IMR-90 (cell line): ENCODE results near the gene LRSAM1. TPM values are rescaled to one million over a fixed set of nuclear protein-coding genes. Genes with fewer than 3 reads are reported as not detected.
A peak's percentile ranks its signal among the peaks of the same experiment; 100 is the strongest.

ENCODE experiments used
- ATAC-seq: fragments of 200-7000 bp; cut with Tn5 transposase; 2 replicates; pipeline ENCODE4 v1.9.1; 2020; ENCODE audit warnings: low read depth, mild to moderate bottlenecking, moderate library complexity
- BruUV-seq: library from RNA; stranded (reverse); fragments of 400-500 nt; replicated peaks from 2 replicates; lab custom pipeline; 2021; lab: Mats Ljungman, UMichigan
- CTCF ChIA-PET: fragments of 300-600 bp; formaldehyde crosslinking; extraction: SDS; loops from one replicate; lab custom pipeline; 2021; ENCODE audit warnings: antibody characterized with exemption; lab: Yijun Ruan, JAX
- POLR2A ChIA-PET: fragments of 300-600 bp; sonication (Branson Sonifier 250); formaldehyde crosslinking; loops from one replicate; lab custom pipeline; 2022; ENCODE audit warnings: antibody characterized with exemption; ENCODE audit not compliant: unreplicated experiment; lab: Charles Lee
- DNase-seq: peaks from one replicate; pipeline ENCODE4 v3.0.0; 2013
- H2AFZ ChIP-seq: replicated peaks from 2 replicates; pipeline ENCODE3; 2013; ENCODE audit warnings: low read length, mild to moderate bottlenecking; ENCODE audit not compliant: poor library complexity
- H2AK5ac ChIP-seq: 2 replicates; pipeline ENCODE4 v1.6.1; 2013; ENCODE audit warnings: low read depth, low read length, inconsistent platforms
- H2AK9ac ChIP-seq: replicated peaks from 2 replicates; pipeline ENCODE3; 2013; ENCODE audit warnings: mild to moderate bottlenecking, low read depth, low read length, moderate library complexity; ENCODE audit not compliant: poor library complexity
- H2BK120ac ChIP-seq: 2 replicates; pipeline ENCODE4 v1.6.1; 2013; ENCODE audit warnings: low read depth, low read length, inconsistent platforms
- H2BK15ac ChIP-seq: 3 replicates; pipeline ENCODE4 v1.6.1; 2013; ENCODE audit warnings: low read depth, low read length, inconsistent platforms
- H2BK20ac ChIP-seq: 2 replicates; pipeline ENCODE4 v1.6.1; 2013; ENCODE audit warnings: low read depth, mild to moderate bottlenecking, inconsistent platforms, low read length, moderate library complexity
- H2BK5ac ChIP-seq: 2 replicates; pipeline ENCODE4 v1.6.1; 2013; ENCODE audit warnings: mild to moderate bottlenecking, low read depth, low read length, inconsistent platforms; ENCODE audit not compliant: poor library complexity, severe bottlenecking
- H3K14ac ChIP-seq: replicated peaks from 2 replicates; pipeline ENCODE4 v1.6.1; 2013; ENCODE audit warnings: low read depth, low read length, inconsistent platforms
- H3K18ac ChIP-seq: 2 replicates; pipeline ENCODE4 v1.6.1; 2013; ENCODE audit warnings: low read depth, low read length, control low read depth
- H3K23ac ChIP-seq: 2 replicates; pipeline ENCODE4 v1.6.1; 2013; ENCODE audit warnings: low read depth, low read length, inconsistent platforms
- H3K27ac ChIP-seq: 2 replicates; pipeline ENCODE4 v1.5.1; 2013; ENCODE audit warnings: mild to moderate bottlenecking, control low read depth, low read length; ENCODE audit not compliant: insufficient read depth
- H3K27me3 ChIP-seq: 2 replicates; pipeline ENCODE4 v1.6.1; 2013; ENCODE audit warnings: low read length; ENCODE audit not compliant: control insufficient read depth, insufficient read depth
- H3K36me3 ChIP-seq: 2 replicates; pipeline ENCODE4 v1.6.1; 2013; ENCODE audit warnings: low read length, mixed read lengths; ENCODE audit not compliant: control insufficient read depth, insufficient read depth
- H3K4ac ChIP-seq: 2 replicates; pipeline ENCODE4 v1.6.1; 2013; ENCODE audit warnings: low read depth, low read length, inconsistent platforms
- H3K4me1 ChIP-seq: 2 replicates; pipeline ENCODE4 v1.6.1; 2013; ENCODE audit warnings: low read length, mixed read lengths; ENCODE audit not compliant: control insufficient read depth, insufficient read depth
- H3K4me2 ChIP-seq: 2 replicates; pipeline ENCODE4 v1.6.1; 2013; ENCODE audit warnings: low read depth, mild to moderate bottlenecking, control low read depth, low read length, moderate library complexity
- H3K4me3 ChIP-seq: 2 replicates; pipeline ENCODE4 v1.5.1; 2013; ENCODE audit warnings: low read depth, mild to moderate bottlenecking, control low read depth, low read length, moderate library complexity; ENCODE audit not compliant: insufficient read depth
- H3K56ac ChIP-seq: 2 replicates; pipeline ENCODE4 v1.6.1; 2013; ENCODE audit warnings: low read length, inconsistent platforms; ENCODE audit not compliant: insufficient read depth; ENCODE audit errors: extremely low read depth
- H3K79me1 ChIP-seq, 2 experiments: 2 replicates each; pipeline ENCODE4 v1.6.1; 2013; ENCODE audit warnings: low read length in 2 of 2, inconsistent platforms in 1 of 2, low read depth in 1 of 2
- H3K9ac ChIP-seq: 2 replicates; pipeline ENCODE4 v1.6.1; 2013; ENCODE audit warnings: low read depth, low read length, control low read depth
- H3K9me1 ChIP-seq: 2 replicates; pipeline ENCODE4 v1.6.1; 2013; ENCODE audit warnings: low read length, inconsistent platforms; ENCODE audit not compliant: insufficient read depth
- H3K9me3 ChIP-seq: 2 replicates; pipeline ENCODE4 v1.6.1; 2013; ENCODE audit warnings: low read length; ENCODE audit not compliant: control insufficient read depth, insufficient read depth
- H4K20me1 ChIP-seq: 2 replicates; pipeline ENCODE4 v1.6.1; 2013; ENCODE audit warnings: low read length, inconsistent platforms; ENCODE audit not compliant: insufficient read depth
- H4K5ac ChIP-seq: 2 replicates; pipeline ENCODE4 v1.6.1; 2013; ENCODE audit warnings: mild to moderate bottlenecking, low read depth, low read length, control low read depth
- H4K8ac ChIP-seq, 2 experiments: 2 replicates each; pipeline ENCODE4 v1.6.1; 2013; ENCODE audit warnings: low read depth in 2 of 2, low read length in 2 of 2, control low read depth in 1 of 2, inconsistent platforms in 1 of 2
- H4K91ac ChIP-seq: 2 replicates; pipeline ENCODE4 v1.6.1; 2013; ENCODE audit warnings: low read depth, low read length, inconsistent platforms; ENCODE audit not compliant: insufficient read depth
- BHLHE40 ChIP-seq: fragments of 150-350 bp; IDR thresholded peaks from 2 replicates; pipeline ENCODE4 v1.6.1; 2016; ENCODE audit warnings: mild to moderate bottlenecking, low read depth, low read length
- MAFK ChIP-seq: IDR thresholded peaks from 2 replicates; pipeline ENCODE4 v1.6.1; 2012; ENCODE audit warnings: low read depth, low read length, improper control_type of control experiment
- NFE2L2 ChIP-seq: fragments of 150-350 bp; IDR thresholded peaks from 2 replicates; pipeline ENCODE4 v1.6.1; 2016; ENCODE audit warnings: low read depth, mild to moderate bottlenecking, low read length
- RCOR1 ChIP-seq: IDR thresholded peaks from 2 replicates; pipeline ENCODE4 v1.6.1; 2012; ENCODE audit warnings: mild to moderate bottlenecking, low read length, improper control_type of control experiment; ENCODE audit not compliant: insufficient replicate concordance
- SMC3 ChIP-seq: fragments of 150-350 bp; IDR thresholded peaks from 2 replicates; pipeline ENCODE4 v1.6.1; 2016; ENCODE audit warnings: low read depth, mild to moderate bottlenecking, antibody characterized with exemption, low read length, moderate library complexity
- WGBS, 2 experiments: methylation state at CpG; one replicate each; pipeline versions ENCODE4 v1.1.5 to v1.1.7; 2013; ENCODE audit warnings: missing lambda C conversion rate in 2 of 2; ENCODE audit not compliant: insufficient read length in 1 of 2; ENCODE audit errors: extremely low coverage in 2 of 2; 5-methylcytosine and 5-hydroxymethylcytosine counted together
- dilution Hi-C: fragments of 300-500 bp; cut with HindIII; formaldehyde crosslinking; loops from one replicate; pipeline ENCODE4 v1.14.3; 2018; ENCODE audit warnings: low sequenced_read_pairs; ENCODE audit not compliant: unreplicated experiment
- in situ Hi-C: fragments of 300-500 bp; cut with MboI; formaldehyde crosslinking; loops from 3 replicates; pipeline ENCODE4 v1.14.3; 2019; ENCODE audit warnings: low sequenced_read_pairs, inconsistent platforms, mixed read lengths
- intact Hi-C: fragments of 100-400 bp; cut with micrococcal nuclease; formaldehyde crosslinking; loops from 2 replicates; pipeline ENCODE4 v1.10.0; 2022
- polyA plus RNA-seq, 3 experiments: library from polyadenylated mRNA; depleted of rRNA; stranded (reverse); fragments of >200 nt; gene quantifications; 2 replicates each; pipeline ENCODE4 v1.2.3, GENCODE V29; 2012; ENCODE audit warnings: low replicate concordance in 1 of 3
- total RNA-seq: library from RNA; depleted of rRNA; stranded (reverse); fragments of >200 nt; gene quantifications from 2 replicates; pipeline ENCODE4 v1.2.3, GENCODE V29; 2012

LRSAM1 gene
- total and polyA plus RNA-seq, 2 of the 4 experiments (the other 2 are of a cell fraction), result 3.0 to 9.3 TPM

GRCh38 chr9:127450830-127451607 is at the start of gene LRSAM1, which contains the start of gene RPL12 (continued):
- 0 out of 2 replicates have a peak, but pooled peaks have one; percentile 3 for TF ChIP-seq SMC3

DNA sequence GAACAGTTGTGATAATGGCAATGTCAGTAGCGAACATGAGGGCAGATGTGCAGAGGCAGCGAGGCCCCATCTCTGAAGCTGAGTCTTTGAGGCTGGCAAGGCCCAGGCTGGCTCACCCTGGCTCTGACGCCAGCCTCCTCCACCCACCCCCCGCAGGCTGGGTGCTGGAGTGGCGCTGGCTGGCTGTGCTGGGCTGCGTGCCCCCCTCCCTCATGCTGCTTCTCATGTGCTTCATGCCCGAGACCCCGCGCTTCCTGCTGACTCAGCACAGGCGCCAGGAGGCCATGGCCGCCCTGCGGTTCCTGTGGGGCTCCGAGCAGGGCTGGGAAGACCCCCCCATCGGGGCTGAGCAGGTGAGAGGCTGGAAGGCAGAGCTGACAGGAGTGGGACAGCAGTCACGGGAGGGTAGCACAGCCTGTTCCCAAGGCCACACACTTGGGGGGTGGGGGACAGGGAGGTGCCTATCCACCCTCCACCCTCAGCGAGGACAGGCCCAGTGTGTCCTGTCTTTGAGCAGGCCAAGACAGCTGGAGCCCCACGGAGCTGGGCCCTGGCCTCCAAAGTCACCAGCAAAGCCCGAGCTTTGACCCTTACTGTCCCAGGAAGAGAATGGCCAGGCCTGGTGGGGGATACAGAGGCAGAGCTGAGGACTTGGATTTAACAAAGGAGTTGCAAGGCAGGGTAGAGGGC is 48.8 kb upstream of the LRSAM1 start:
- no peak overlapping the region for H4K5ac ChIP-seq
- no peak overlapping the region for H3K18ac ChIP-seq
- peaks cover 7% of the 10 kb centered on the region; the same call in 1 of the 2 replicates for H3K36me3 ChIP-seq
- in situ Hi-C loops, result no loop called here
- H3K14ac ChIP-seq, result no peak overlapping the region
- H3K9ac ChIP-seq, result no peak overlapping the region
- no peak overlapping the region for H3K4me3 ChIP-seq
- H2AK5ac ChIP-seq, result no peak overlapping the region
- no peak overlapping the region for H2BK120ac ChIP-seq
- no peak overlapping the region for H3K27ac ChIP-seq
- ChIA-PET POLR2A (no interaction called here), CTCF (interaction anchor here (0.9 kb wide), 1 partner anchor 42 kb away, joined by 3 read pairs; no protein-coding TSS in a partner anchor)
- H4K8ac ChIP-seq, result no peak overlapping the region
- H3K4ac ChIP-seq, result no peak overlapping the region
- TF ChIP-seq NFE2L2 (no peak), RCOR1 (no peak), BHLHE40 (no peak), MAFK (peak; percentile 85)
- peaks cover 5% of the 10 kb centered on the region; the same call in 1 of the 2 replicates for H3K9me1 ChIP-seq
- H2BK5ac ChIP-seq, result no peak overlapping the region
- peaks cover 0 to 13% of the 10 kb centered on the region in 2 experiments; a peak in 2 of 4 replicates for H3K79me1 ChIP-seq
- no peak overlapping the region for H2BK20ac ChIP-seq
- no TSS peak for BruUV-seq
- H3K23ac ChIP-seq, result no peak overlapping the region
- WGBS, 2 experiments, result 81% methylated on average over 9 of the region's 18 CpGs; no CpG with 5 or more reads in 1 of the 2 experiments
- intact Hi-C loops, result no loop called here
- ATAC-seq (no peak), DNase-seq (no peak)
- H4K91ac ChIP-seq, result no peak overlapping the region
- no peak overlapping the region for H2BK15ac ChIP-seq
- H3K4me2 ChIP-seq, result no peak overlapping the region
- peaks cover 2% of the 10 kb centered on the region; the same call in 1 of the 2 replicates for H3K4me1 ChIP-seq
- no peak overlapping the region for H2AK9ac ChIP-seq
- H3K9me3 ChIP-seq, result no peaks in the 10 kb centered on the region
- peaks cover 6% of the 10 kb centered on the region; the same call in 1 of the 2 replicates for H4K20me1 ChIP-seq
- H2AFZ ChIP-seq, result no peak overlapping the region
- dilution Hi-C loops, result no loop called here
- H3K27me3 ChIP-seq, result no peaks in the 10 kb centered on the region
- H3K56ac ChIP-seq, result no peak overlapping the region
